SK-N-MC (cell line): Measurements from ENCODE around the gene NDUFAF5.

Experiments
- EZH2 ChIP-seq: fragments of 200-600 bp; sonication (generic); IDR thresholded peaks from one replicate; pipeline ENCODE4 v1.6.1; 2017; ENCODE audit warnings: antibody characterized with exemption
- FOXP2 ChIP-seq: optimal IDR thresholded peaks from 2 replicates; pipeline ENCODE3; 2011; ENCODE audit warnings: mild to moderate bottlenecking, moderate library complexity; ENCODE audit not compliant: insufficient read depth; ENCODE audit errors: extremely low read length, control extremely low read depth
- POLR2AphosphoS5 ChIP-seq: IDR thresholded peaks from 2 replicates; pipeline ENCODE4 v1.6.1; 2012; ENCODE audit warnings: mild to moderate bottlenecking, low read depth, low read length, borderline replicate concordance

DNA sequence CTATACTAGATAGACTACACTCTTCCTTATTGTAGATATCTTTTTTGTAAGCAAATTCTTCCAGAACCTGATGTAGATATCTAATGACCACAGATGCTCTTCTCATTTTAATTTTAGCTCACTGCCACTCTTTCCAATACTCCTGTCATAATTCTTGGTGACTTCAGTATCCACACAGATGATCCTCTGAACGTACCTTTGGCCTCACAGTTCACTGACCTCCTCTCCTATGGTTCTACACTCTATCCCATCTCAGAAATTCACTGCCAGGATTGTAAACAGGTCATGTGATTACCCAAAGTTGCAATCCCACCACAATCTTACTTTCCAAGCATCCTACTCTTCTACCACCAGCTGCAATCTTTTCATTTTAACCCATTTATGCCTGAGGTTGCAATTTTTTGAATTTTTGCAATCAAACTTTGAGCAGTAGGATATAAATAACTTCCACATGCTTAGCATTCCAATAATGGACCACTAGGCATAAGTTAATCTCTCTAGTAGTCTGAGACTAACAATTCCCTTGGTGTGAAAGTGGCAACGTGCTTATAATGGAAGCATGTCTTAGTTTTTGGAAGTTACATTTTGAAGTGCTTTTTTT lies 31.3 kb upstream of the NDUFAF5 start:
- TF ChIP-seq POLR2AphosphoS5, result no peak
- TF ChIP-seq EZH2, result no peak
- no peak for TF ChIP-seq FOXP2
